Measurements from ENCODE around the gene NUDT22. TPM values are rescaled to one million over a fixed set of nuclear protein-coding genes. Genes with fewer than 3 reads are reported as not detected.

NUDT22 gene
- polyA plus RNA-seq, 2 of the 4 experiments (the other 2 are of a cell fraction), result 21.5 to 33.2 TPM

- no peak for TF ChIP-seq NPAS2 (CRISPR knock-in tag; IDR thresholded peaks at IDR 0.05; ENCODE audit: borderline replicate concordance)
- POLR2A ChIA-PET, result no interaction called here
Observed at GRCh38 chr11:64259533-64260067, 33.5 kb downstream of the NUDT22 start.

GRCh38 chr11:64260147-64260708 lies 34.2 kb downstream of the NUDT22 start:
- POLR2A ChIA-PET, result interaction anchor here (0.6 kb wide), 1 partner anchor 57 kb away, joined by 3 read pairs; the partner anchor contains the start of gene TRMT112
- TF ChIP-seq HEYL (CRISPR knock-in tag; IDR thresholded peaks at IDR 0.05) (no peak), RFX5 (IDR thresholded peaks at IDR 0.05) (no peak), ZSCAN20 (CRISPR knock-in tag; IDR thresholded peaks at IDR 0.05) (no peak), HES2 (IDR thresholded peaks at IDR 0.05) (no peak), TP53 (CRISPR knock-in tag; IDR thresholded peaks at IDR 0.05) (no peak), CHD2 (IDR thresholded peaks at IDR 0.05; ENCODE audit: low read length, partially characterized antibody) (no peak), ESRRA (IDR thresholded peaks at IDR 0.05; ENCODE audit: borderline replicate concordance, low read length) (no peak), HOXB5 (CRISPR knock-in tag; IDR thresholded peaks at IDR 0.05) (no peak), RARB (CRISPR knock-in tag; IDR thresholded peaks at IDR 0.05) (no peak), E2F6 (IDR thresholded peaks at IDR 0.05; ENCODE audit: borderline replicate concordance, low read depth) (no peak), SMC3 (IDR thresholded peaks at IDR 0.05) (no peak), USF2 (IDR thresholded peaks at IDR 0.05) (no peak), CBX8 (IDR thresholded peaks at IDR 0.05) (no peak), RAD21 (conservative IDR thresholded peaks at IDR 0.05 in 1 of 2, IDR thresholded peaks at IDR 0.05 in 1 of 2) (no peak), FOXS1 (CRISPR knock-in tag; IDR thresholded peaks at IDR 0.05) (no peak)
- no peak for FAIRE-seq
- DNase-seq (ENCODE audit: low read depth in 1 of 2, low spot score in 1 of 2), result no peak
- Histone ChIP-seq H3K4me1 (peaks cover 4% of the 10 kb centered on the region; the same call in 1 of the 3 replicates), H3K4me2 (no peak overlapping the region), H3K9me3 (no peaks in the 10 kb centered on the region), H3K4me3 (no peak overlapping the region), H3K27ac (no peak overlapping the region)
- no peak for ATAC-seq
- WGBS (ENCODE audit: missing lambda C conversion rate), result 88% methylated on average over 6 of the region's 6 CpGs
- CTCF ChIA-PET, result interaction anchor here (13.4 to 16.0 kb wide), 2 partner anchors 13 to 43 kb away, joined by 220 read pairs; partner anchors contain the start of genes CATSPERZ, ESRRA, PLCB3 and PPP1R14B

More at GRCh38 chr11:64259533-64260067, 33.5 kb downstream of the NUDT22 start:
- DNase-seq (ENCODE audit: low read depth in 1 of 2, low spot score in 1 of 2), result no peak
- CTCF ChIA-PET, result interaction anchor here (6.4 to 16.0 kb wide), 3 partner anchors 12 to 43 kb away, joined by 76 to 220 read pairs (median 220); partner anchors contain the start of genes CATSPERZ, ESRRA, PLCB3 and PPP1R14B
- no peak for ATAC-seq
- no peak for FAIRE-seq
- Histone ChIP-seq H3K9me3 (no peaks in the 10 kb centered on the region), H3K27ac (no peak overlapping the region), H3K4me3 (no peak overlapping the region), H3K4me2 (no peak overlapping the region), H3K4me1 (peaks cover 4% of the 10 kb centered on the region; the same call in 1 of the 3 replicates)
- 85% methylated on average over 4 of the region's 4 CpGs for WGBS (ENCODE audit: missing lambda C conversion rate)

GRCh38 chr11:64261556-64262080 lies 35.5 kb downstream of the NUDT22 start:
- no peak overlapping the region for H3K4me2 ChIP-seq
- no peak for FAIRE-seq
- DNase-seq (ENCODE audit: low read depth in 1 of 2, low spot score in 1 of 2), result no peak
- H3K4me1 ChIP-seq, result peaks cover 2% of the 10 kb centered on the region; the same call in 1 of the 3 replicates
- no peak overlapping the region for H3K27ac ChIP-seq
- ChIA-PET POLR2A (no interaction called here), CTCF (interaction anchor here (13.4 to 16.0 kb wide), 2 partner anchors 14 to 41 kb away, joined by 220 read pairs; partner anchors contain the start of genes CATSPERZ, ESRRA, PLCB3 and PPP1R14B)
- no peak for ATAC-seq
- H3K9me3 ChIP-seq, result no peaks in the 10 kb centered on the region
- 93% methylated on average over 13 of the region's 18 CpGs for WGBS (ENCODE audit: missing lambda C conversion rate)
- TF ChIP-seq ESRRA (IDR thresholded peaks at IDR 0.05; ENCODE audit: borderline replicate concordance, low read length), result no peak
- TF ChIP-seq ZSCAN20 (CRISPR knock-in tag; IDR thresholded peaks at IDR 0.05), result no peak
- no peak overlapping the region for H3K4me3 ChIP-seq
